ENCODE results near the gene BFSP2.

DNA sequence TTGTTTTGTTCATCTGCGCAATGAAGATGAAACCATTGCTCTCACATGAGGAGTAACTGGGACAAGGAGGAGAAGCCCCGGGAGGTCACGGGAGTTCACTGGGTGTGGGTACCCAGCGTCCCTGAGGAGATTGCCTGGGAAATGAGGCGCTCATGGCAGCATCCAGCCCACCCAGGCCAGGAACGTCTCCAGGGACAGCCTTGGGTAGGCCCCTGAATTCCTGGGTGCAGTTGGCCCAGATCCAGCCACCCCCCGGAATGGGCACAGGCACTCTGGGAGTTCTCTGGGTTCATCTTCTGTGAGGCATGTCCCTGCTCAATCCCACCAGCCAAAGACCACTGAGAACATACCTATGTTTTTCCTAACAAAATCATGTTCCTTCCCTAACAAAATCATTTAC is 18.5 kb downstream of the BFSP2 start:
- TF ChIP-seq, protein P1, sequence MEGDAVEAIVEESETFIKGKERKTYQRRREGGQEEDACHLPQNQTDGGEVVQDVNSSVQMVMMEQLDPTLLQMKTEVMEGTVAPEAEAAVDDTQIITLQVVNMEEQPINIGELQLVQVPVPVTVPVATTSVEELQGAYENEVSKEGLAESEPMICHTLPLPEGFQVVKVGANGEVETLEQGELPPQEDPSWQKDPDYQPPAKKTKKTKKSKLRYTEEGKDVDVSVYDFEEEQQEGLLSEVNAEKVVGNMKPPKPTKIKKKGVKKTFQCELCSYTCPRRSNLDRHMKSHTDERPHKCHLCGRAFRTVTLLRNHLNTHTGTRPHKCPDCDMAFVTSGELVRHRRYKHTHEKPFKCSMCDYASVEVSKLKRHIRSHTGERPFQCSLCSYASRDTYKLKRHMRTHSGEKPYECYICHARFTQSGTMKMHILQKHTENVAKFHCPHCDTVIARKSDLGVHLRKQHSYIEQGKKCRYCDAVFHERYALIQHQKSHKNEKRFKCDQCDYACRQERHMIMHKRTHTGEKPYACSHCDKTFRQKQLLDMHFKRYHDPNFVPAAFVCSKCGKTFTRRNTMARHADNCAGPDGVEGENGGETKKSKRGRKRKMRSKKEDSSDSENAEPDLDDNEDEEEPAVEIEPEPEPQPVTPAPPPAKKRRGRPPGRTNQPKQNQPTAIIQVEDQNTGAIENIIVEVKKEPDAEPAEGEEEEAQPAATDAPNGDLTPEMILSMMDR (IDR thresholded peaks at IDR 0.05; ENCODE audit: low read length), result no peak
- TF ChIP-seq EZH2 (IDR thresholded peaks at IDR 0.05; ENCODE audit: borderline replicate concordance, low read length), result no peak
